H1 (cell line): Measurements from ENCODE around the gene VAT1L. TPM values are rescaled to one million over a fixed set of nuclear protein-coding genes. Genes with fewer than 3 reads are reported as not detected.

Experiments used
- CTCF ChIA-PET: fragments of 300-600 bp; sonication (Branson Sonifier 250); formaldehyde crosslinking; loops from one replicate; lab custom pipeline; 2021; ENCODE audit not compliant: partially characterized antibody; lab: Charles Lee
- POLR2A ChIA-PET: fragments of 300-600 bp; sonication (Branson Sonifier 250); formaldehyde crosslinking; loops from one replicate; lab custom pipeline; 2021; ENCODE audit warnings: inconsistent platforms; ENCODE audit not compliant: partially characterized antibody; lab: Charles Lee
- DNase-seq, 2 experiments: peaks; one replicate each; pipeline versions ENCODE4 v3.0.0 to v3.0.0-alpha.2; 2010 to 2022; ENCODE audit warnings: low spot score in 2 of 2, low read depth in 1 of 2, mixed read lengths in 1 of 2
- FAIRE-seq: peaks from 2 replicates; lab custom pipeline; 2011; peaks lifted over from hg19 to GRCh38; lab: Jason Lieb, UNC
- H2AFZ ChIP-seq: 2 replicates; pipeline ENCODE4 v1.8.1; 2012; ENCODE audit warnings: low read length, inconsistent platforms
- H2AK5ac ChIP-seq: 2 replicates; pipeline ENCODE4 v1.6.1; 2013; ENCODE audit warnings: low read depth, low read length
- H2BK120ac ChIP-seq: replicated peaks from 2 replicates; pipeline ENCODE3; 2013; ENCODE audit warnings: low read depth, low read length, inconsistent platforms
- H2BK12ac ChIP-seq: 2 replicates; pipeline ENCODE4 v1.6.1; 2013; ENCODE audit warnings: low read depth, low read length
- H2BK15ac ChIP-seq: 2 replicates; pipeline ENCODE4 v1.6.1; 2013; ENCODE audit warnings: low read length
- H2BK20ac ChIP-seq: 2 replicates; pipeline ENCODE4 v1.6.1; 2013; ENCODE audit warnings: low read length
- H2BK5ac ChIP-seq: 2 replicates; pipeline ENCODE4 v1.6.1; 2013; ENCODE audit warnings: low read depth, low read length
- H3K14ac ChIP-seq: 2 replicates; pipeline ENCODE4 v1.6.1; 2013; ENCODE audit warnings: inconsistent platforms; ENCODE audit not compliant: insufficient read length
- H3K18ac ChIP-seq: 2 replicates; pipeline ENCODE4 v1.6.1; 2013; ENCODE audit warnings: low read length; ENCODE audit errors: extremely low read depth
- H3K23ac ChIP-seq: 2 replicates; pipeline ENCODE4 v1.6.1; 2013; ENCODE audit warnings: inconsistent platforms; ENCODE audit not compliant: insufficient read length
- H3K23me2 ChIP-seq: 2 replicates; pipeline ENCODE4 v1.6.1; 2013; ENCODE audit warnings: low read depth, low read length
- H3K27ac ChIP-seq: 2 replicates; pipeline ENCODE4 v1.6.1; 2011; ENCODE audit warnings: low read depth, low read length, inconsistent platforms
- H3K27me3 ChIP-seq, 4 experiments: replicated peaks in 1 of 4; 1 replicate in 1 of 4; 2 replicates in 3 of 4; pipeline versions ENCODE4 v1.6.1 to v1.8.1; 2011 to 2013; ENCODE audit warnings: low read length in 3 of 4, mild to moderate bottlenecking in 3 of 4, inconsistent platforms in 2 of 4, mixed read lengths in 2 of 4, moderate library complexity in 1 of 4; ENCODE audit not compliant: control insufficient read depth in 3 of 4, insufficient read depth in 3 of 4; ENCODE audit errors: extremely low read depth in 1 of 4
- H3K36me3 ChIP-seq, 4 experiments: 2 replicates each; pipeline versions ENCODE4 v1.6.1 to v1.8.1; 2011 to 2013; ENCODE audit warnings: mild to moderate bottlenecking in 4 of 4, low read length in 3 of 4, moderate library complexity in 2 of 4, control low read depth in 1 of 4, inconsistent platforms in 1 of 4; ENCODE audit not compliant: insufficient read depth in 4 of 4, control insufficient read depth in 2 of 4
- H3K4ac ChIP-seq: replicated peaks from 2 replicates; pipeline ENCODE3; 2013; ENCODE audit warnings: low read length, low read depth, mixed read lengths, inconsistent platforms; ENCODE audit not compliant: insufficient read length
- H3K4me1 ChIP-seq, 4 experiments: replicated peaks in 1 of 4; 1 replicate in 1 of 4; 2 replicates in 3 of 4; pipeline versions ENCODE4 v1.6.1 to v1.8.1; 2011 to 2013; ENCODE audit warnings: low read length in 3 of 4, inconsistent platforms in 2 of 4, mixed read lengths in 1 of 4; ENCODE audit not compliant: insufficient read depth in 4 of 4, control insufficient read depth in 3 of 4
- H3K4me2 ChIP-seq, 2 experiments: 2 replicates each; pipeline versions ENCODE4 v1.6.1 to v1.8.1; 2011 to 2013; ENCODE audit warnings: low read depth in 2 of 2, low read length in 2 of 2, control low read depth in 1 of 2, inconsistent platforms in 1 of 2, mild to moderate bottlenecking in 1 of 2; ENCODE audit not compliant: insufficient read depth in 1 of 2
- H3K4me3 ChIP-seq, 4 experiments: fragments of 200-600, 300-600 bp in 1 of 4; sonication (generic), shearing (Covaris generic), sonication (Bioruptor Twin) in 1 of 4; 2 replicates each; pipeline versions ENCODE4 v1.5.1 to v1.8.1; 2011 to 2016; ENCODE audit warnings: low read length in 4 of 4, low read depth in 3 of 4, control low read depth in 2 of 4, inconsistent platforms in 2 of 4, mild to moderate bottlenecking in 2 of 4, mixed read lengths in 1 of 4, moderate library complexity in 1 of 4; ENCODE audit not compliant: insufficient read depth in 2 of 4; ENCODE audit errors: extremely low read depth in 1 of 4
- H3K56ac ChIP-seq: replicated peaks from 2 replicates; pipeline ENCODE3; 2013; ENCODE audit warnings: low read depth, mild to moderate bottlenecking, mixed read lengths, low read length, inconsistent platforms; ENCODE audit not compliant: insufficient read length
- H3K79me1 ChIP-seq: 2 replicates; pipeline ENCODE4 v1.6.1; 2013; ENCODE audit warnings: low read depth, low read length, control low read depth
- H3K79me2 ChIP-seq, 2 experiments: 2 replicates each; pipeline versions ENCODE4 v1.6.1 to v1.8.1; 2012 to 2013; ENCODE audit warnings: low read length in 2 of 2, mild to moderate bottlenecking in 2 of 2, inconsistent platforms in 1 of 2; ENCODE audit not compliant: insufficient read depth in 2 of 2, control insufficient read depth in 1 of 2
- H3K9ac ChIP-seq, 4 experiments: replicated peaks in 1 of 4; 1 replicate in 1 of 4; 2 replicates in 3 of 4; pipeline versions ENCODE4 v1.6.1 to v1.8.1; 2011 to 2013; ENCODE audit warnings: low read depth in 3 of 4, low read length in 3 of 4, control low read depth in 2 of 4, mild to moderate bottlenecking in 2 of 4, moderate library complexity in 2 of 4, inconsistent platforms in 1 of 4; ENCODE audit errors: extremely low read depth in 1 of 4
- H3K9me3 ChIP-seq, 2 experiments: 2 replicates each; pipeline versions ENCODE4 v1.6.1 to v1.8.1; 2012 to 2013; ENCODE audit warnings: mild to moderate bottlenecking in 2 of 2, moderate library complexity in 2 of 2, control low read depth in 1 of 2, inconsistent platforms in 1 of 2, low read depth in 1 of 2, low read length in 1 of 2, mixed read lengths in 1 of 2; ENCODE audit not compliant: insufficient read depth in 2 of 2
- H4K20me1 ChIP-seq, 2 experiments: replicated peaks in 1 of 2; 2 replicates each; pipeline versions ENCODE3 to v1.8.1; 2011 to 2013; ENCODE audit warnings: inconsistent platforms in 2 of 2, low read length in 2 of 2, mild to moderate bottlenecking in 1 of 2; ENCODE audit not compliant: insufficient read depth in 2 of 2, control insufficient read depth in 1 of 2
- H4K5ac ChIP-seq: 2 replicates; pipeline ENCODE4 v1.6.1; 2013; ENCODE audit warnings: low read length, low read depth, mixed read lengths, inconsistent platforms; ENCODE audit not compliant: insufficient read length
- H4K8ac ChIP-seq: 2 replicates; pipeline ENCODE4 v1.8.0; 2013; ENCODE audit warnings: mild to moderate bottlenecking, moderate library complexity, low read length, inconsistent platforms; ENCODE audit not compliant: insufficient read depth; ENCODE audit errors: extremely low read depth
- H4K91ac ChIP-seq: replicated peaks from 2 replicates; pipeline ENCODE3; 2013; ENCODE audit warnings: low read length, mixed read lengths, inconsistent platforms; ENCODE audit not compliant: insufficient read length
- ATF3 ChIP-seq: IDR thresholded peaks from 2 replicates; pipeline ENCODE4 v1.6.1; 2011; ENCODE audit warnings: low read depth, mild to moderate bottlenecking, low read length; ENCODE audit not compliant: insufficient read depth
- CBX8 ChIP-seq: fragments of 300-800, 300-1000 bp; sonication (generic); IDR thresholded peaks from 2 replicates; pipeline ENCODE4 v1.7.1; 2016; ENCODE audit warnings: low read depth, low read length, borderline replicate concordance
- CREB1 ChIP-seq: IDR thresholded peaks from 2 replicates; pipeline ENCODE4 v1.6.1; 2012; ENCODE audit warnings: inconsistent platforms
- HDAC6 ChIP-seq: IDR thresholded peaks from one replicate; pipeline ENCODE4 v1.7.1; 2012; ENCODE audit warnings: low read depth, mild to moderate bottlenecking, inconsistent platforms, low read length, moderate library complexity
- TAF7 ChIP-seq: optimal IDR thresholded peaks from 2 replicates; pipeline ENCODE3; 2011; ENCODE audit warnings: low read depth, mild to moderate bottlenecking, inconsistent platforms, low read length, moderate library complexity, borderline replicate concordance
- TEAD4 ChIP-seq: IDR thresholded peaks from 2 replicates; pipeline ENCODE4 v1.6.1; 2012; ENCODE audit warnings: low read depth, low read length, inconsistent platforms, mixed read lengths
- WGBS, 2 experiments: shearing (Covaris generic) in 1 of 2; methylation state at CpG; one replicate each; pipeline versions ENCODE4 v1.1.6 to v1.1.7; 2013 to 2015; ENCODE audit warnings: low lambda C conversion rate in 2 of 2, mixed read lengths in 2 of 2, inconsistent platforms in 1 of 2, low coverage in 1 of 2, missing lambda C conversion rate in 1 of 2; ENCODE audit not compliant: insufficient replicate concordance in 2 of 2, insufficient coverage in 1 of 2, insufficient read length in 1 of 2; ENCODE audit errors: extremely low coverage in 1 of 2, missing lambda C conversion rate in 1 of 2; 5-methylcytosine and 5-hydroxymethylcytosine counted together
- polyA plus RNA-seq, 7 experiments: library from polyadenylated mRNA; depleted of rRNA in 3 of 7; stranded (reverse) in 5 of 7; unstranded in 2 of 7; fragments of >200 nt in 5 of 7; fragments of 200-250 nt in 2 of 7; gene quantifications; 1 replicate in 5 of 7; 2 replicates in 1 of 7; 4 replicates in 1 of 7; pipeline versions ENCODE4 v1.2.1 to v1.2.3, GENCODE V29; 2011 to 2013; ENCODE audit warnings: missing spikeins in 2 of 7, mixed read lengths in 2 of 7
- total RNA-seq: library from RNA; stranded (reverse); fragmentation: NEBNext Ultra II Directional; extraction: Animal tissue kit (Norgen Biotek cat#: 25700); gene quantifications from 2 replicates; pipeline ENCODE4 v1.2.1, GENCODE V29; 2021
- TF ChIP-seq, protein P1 (sequence below): IDR thresholded peaks from 2 replicates; pipeline ENCODE4 v1.6.1; 2012; ENCODE audit warnings: low read length, inconsistent platforms

Gene VAT1L
- total and polyA plus RNA-seq, 2 of the 8 experiments (the other 6 are each of a cell fraction or from before 2014, with no cell fraction given) = 46.3 to 48.2 TPM

- Histone ChIP-seq H2BK120ac (no peak overlapping the region), H3K79me1 (no peaks in the 10 kb centered on the region), H2AK5ac (no peak overlapping the region), H2BK20ac (no peak overlapping the region), H2BK5ac (no peak overlapping the region), H4K20me1 (no peaks in the 10 kb centered on the region), H2BK15ac (no peak overlapping the region), H3K9ac (no peak overlapping the region), H3K14ac (no peak overlapping the region), H3K4me3 (no peak overlapping the region), H2BK12ac (no peak overlapping the region), H3K23ac (no peak overlapping the region), H3K4me2 (no peak overlapping the region), H3K36me3 (no peaks in the 10 kb centered on the region; a peak in 1 of 8 replicates), H4K5ac (no peak overlapping the region), H3K4ac (no peak overlapping the region), H3K27ac (no peak overlapping the region), H3K9me3 (no peaks in the 10 kb centered on the region), H3K56ac (no peak overlapping the region), H3K18ac (no peak overlapping the region), H2AFZ (no peak overlapping the region), H3K4me1 (no peaks in the 10 kb centered on the region), H4K91ac (no peak overlapping the region), H3K23me2 (no peaks in the 10 kb centered on the region), H4K8ac (no peak overlapping the region), H3K27me3 (no peaks in the 10 kb centered on the region), H3K79me2 (no peaks in the 10 kb centered on the region)
- WGBS, 2 experiments = 80% methylated on average over 3 of the region's 3 CpGs; no CpG with 5 or more reads in 1 of the 2 experiments
- DNase-seq (no peak), FAIRE-seq (no peak)
- ChIA-PET CTCF (interaction anchor here (0.8 to 23.0 kb wide), 7 partner anchors 14 to 325 kb away, joined by 3 to 218 read pairs (median 4); partner anchors contain the start of gene WWOX), POLR2A (no interaction called here)
- TF ChIP-seq ATF3 = no peak
- TF ChIP-seq CBX8 = no peak
- no peak for TF ChIP-seq CREB1
- TF ChIP-seq, protein P1, sequence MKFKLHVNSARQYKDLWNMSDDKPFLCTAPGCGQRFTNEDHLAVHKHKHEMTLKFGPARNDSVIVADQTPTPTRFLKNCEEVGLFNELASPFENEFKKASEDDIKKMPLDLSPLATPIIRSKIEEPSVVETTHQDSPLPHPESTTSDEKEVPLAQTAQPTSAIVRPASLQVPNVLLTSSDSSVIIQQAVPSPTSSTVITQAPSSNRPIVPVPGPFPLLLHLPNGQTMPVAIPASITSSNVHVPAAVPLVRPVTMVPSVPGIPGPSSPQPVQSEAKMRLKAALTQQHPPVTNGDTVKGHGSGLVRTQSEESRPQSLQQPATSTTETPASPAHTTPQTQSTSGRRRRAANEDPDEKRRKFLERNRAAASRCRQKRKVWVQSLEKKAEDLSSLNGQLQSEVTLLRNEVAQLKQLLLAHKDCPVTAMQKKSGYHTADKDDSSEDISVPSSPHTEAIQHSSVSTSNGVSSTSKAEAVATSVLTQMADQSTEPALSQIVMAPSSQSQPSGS = no peak
- TF ChIP-seq TAF7 = no peak
- no peak for TF ChIP-seq HDAC6
- TF ChIP-seq TEAD4 = no peak
Measured at GRCh38 chr16:77985111-77985510, 196.7 kb downstream of the VAT1L start.
